Trophoblast cell (in vitro differentiated cells and primary cell): ENCODE measurements around the gene RNF113B.

ENCODE experiments used
- DNase-seq, 2 donors: peaks; one replicate each; pipeline ENCODE4 v3.0.0-alpha.2; 2016
- H2AFZ ChIP-seq: 2 replicates; pipeline ENCODE4 v1.6.1; 2013; ENCODE audit warnings: low read length, moderate library complexity, mild to moderate bottlenecking; ENCODE audit not compliant: insufficient read depth, poor library complexity
- H2AK5ac ChIP-seq: 2 replicates; pipeline ENCODE4 v1.6.1; 2013; ENCODE audit warnings: mild to moderate bottlenecking, low read length
- H2BK120ac ChIP-seq: 2 replicates; pipeline ENCODE4 v1.6.1; 2013; ENCODE audit warnings: low read length, mild to moderate bottlenecking, moderate library complexity; ENCODE audit not compliant: insufficient read depth, poor library complexity
- H2BK12ac ChIP-seq: 2 replicates; pipeline ENCODE4 v1.6.1; 2013; ENCODE audit warnings: mild to moderate bottlenecking, low read length, moderate library complexity
- H2BK5ac ChIP-seq: 2 replicates; pipeline ENCODE4 v1.6.1; 2013; ENCODE audit warnings: low read length, low read depth, moderate library complexity, mild to moderate bottlenecking; ENCODE audit not compliant: poor library complexity
- H3K14ac ChIP-seq: 2 replicates; pipeline ENCODE4 v1.6.1; 2013; ENCODE audit warnings: mild to moderate bottlenecking, low read length
- H3K18ac ChIP-seq: 2 replicates; pipeline ENCODE4 v1.6.1; 2013; ENCODE audit warnings: mild to moderate bottlenecking, low read length
- H3K23ac ChIP-seq: 2 replicates; pipeline ENCODE4 v1.6.1; 2013; ENCODE audit warnings: low read length
- H3K27ac ChIP-seq: 2 replicates; pipeline ENCODE4 v1.5.1; 2013; ENCODE audit warnings: low read depth, mild to moderate bottlenecking, inconsistent platforms, low read length, moderate library complexity
- H3K27me3 ChIP-seq: 2 replicates; pipeline ENCODE4 v1.6.1; 2013; ENCODE audit warnings: inconsistent platforms, mild to moderate bottlenecking, low read length, moderate library complexity; ENCODE audit not compliant: insufficient read depth
- H3K36me3 ChIP-seq, 2 experiments: 1 replicate in 1 of 2; 2 replicates in 1 of 2; pipeline ENCODE4 v1.6.1; 2013; ENCODE audit warnings: low read length in 2 of 2, mild to moderate bottlenecking in 2 of 2, moderate library complexity in 1 of 2; ENCODE audit not compliant: insufficient read depth in 2 of 2, control insufficient read depth in 1 of 2
- H3K4ac ChIP-seq: 2 replicates; pipeline ENCODE4 v1.6.1; 2013; ENCODE audit warnings: low read depth, mild to moderate bottlenecking, low read length, moderate library complexity
- H3K4me1 ChIP-seq, 2 experiments: 1 replicate in 1 of 2; 2 replicates in 1 of 2; pipeline ENCODE4 v1.6.1; 2013; ENCODE audit warnings: low read length in 2 of 2, mild to moderate bottlenecking in 2 of 2, moderate library complexity in 1 of 2; ENCODE audit not compliant: insufficient read depth in 2 of 2, control insufficient read depth in 1 of 2
- H3K4me2 ChIP-seq: 2 replicates; pipeline ENCODE4 v1.6.1; 2013; ENCODE audit warnings: inconsistent platforms, mild to moderate bottlenecking, low read length, moderate library complexity
- H3K4me3 ChIP-seq: 2 replicates; pipeline ENCODE4 v1.5.1; 2013; ENCODE audit warnings: mild to moderate bottlenecking, low read depth, low read length, inconsistent platforms
- H3K79me1 ChIP-seq: one replicate; pipeline ENCODE4 v1.6.1; 2013; ENCODE audit warnings: low read length
- H3K79me2 ChIP-seq: 2 replicates; pipeline ENCODE4 v1.6.1; 2013; ENCODE audit warnings: low read length, mild to moderate bottlenecking; ENCODE audit not compliant: control insufficient read depth, insufficient read depth, poor library complexity
- H3K9ac ChIP-seq: 2 replicates; pipeline ENCODE4 v1.6.1; 2013; ENCODE audit warnings: mild to moderate bottlenecking, low read length
- H3K9me3 ChIP-seq: 2 replicates; pipeline ENCODE4 v1.6.1; 2013; ENCODE audit warnings: low read depth, mild to moderate bottlenecking, control low read depth, inconsistent platforms, low read length; ENCODE audit not compliant: insufficient read depth
- H4K12ac ChIP-seq: 2 replicates; pipeline ENCODE4 v1.6.1; 2013; ENCODE audit warnings: low read depth, mild to moderate bottlenecking, low read length, moderate library complexity
- H4K8ac ChIP-seq: 2 replicates; pipeline ENCODE4 v1.6.1; 2013; ENCODE audit warnings: low read depth, mild to moderate bottlenecking, low read length, moderate library complexity
- H4K91ac ChIP-seq: one replicate; pipeline ENCODE4 v1.6.1; 2013; ENCODE audit warnings: low read depth, mild to moderate bottlenecking, low read length, moderate library complexity
- WGBS: extraction: QIAGEN DNeasy Blood & Tissue Kit; methylation state at CpG from one replicate; pipeline ENCODE4 v1.1.7; 2013; ENCODE audit warnings: missing lambda C conversion rate; ENCODE audit not compliant: insufficient read length, insufficient coverage; ENCODE audit errors: extremely low coverage; 5-methylcytosine and 5-hydroxymethylcytosine counted together

The RNF113B gene

GRCh38 chr13:98175823-98176222 is 1.2 kb downstream of the RNF113B start:
- Histone ChIP-seq H3K79me2 (peaks cover 4% of the 10 kb centered on the region), H2BK120ac (no peak overlapping the region), H4K12ac (no peak overlapping the region), H2AFZ (no peak overlapping the region), H3K4me1 (peaks cover 32 to 39% of the 10 kb centered on the region in 2 experiments), H3K36me3 (peaks cover 7% of the 10 kb centered on the region in 2 experiments), H3K4me3 (no peak overlapping the region), H3K23ac (no peak overlapping the region), H2BK5ac (no peak overlapping the region), H2AK5ac (no peak overlapping the region), H3K14ac (no peak overlapping the region), H3K18ac (no peak overlapping the region), H4K91ac (no peak overlapping the region), H3K27me3 (no peaks in the 10 kb centered on the region), H4K8ac (no peak overlapping the region), H3K79me1 (peaks cover 14% of the 10 kb centered on the region), H3K4me2 (no peak overlapping the region), H3K4ac (no peak overlapping the region), H3K9ac (no peak overlapping the region), H2BK12ac (no peak overlapping the region), H3K27ac (no peak overlapping the region), H3K9me3 (peaks cover 4% of the 10 kb centered on the region)
- WGBS = no CpG with 5 or more reads among the region's 3 CpGs
- DNase-seq = no peak

- Histone ChIP-seq H2AK5ac (no peak overlapping the region), H3K4me2 (no peak overlapping the region), H3K4me1 (peaks cover 29 to 37% of the 10 kb centered on the region in 2 experiments), H3K23ac (no peak overlapping the region), H2AFZ (no peak overlapping the region), H3K79me1 (peaks cover 14% of the 10 kb centered on the region), H3K36me3 (peaks cover 7% of the 10 kb centered on the region in 2 experiments), H3K9ac (no peak overlapping the region), H3K18ac (peak overlapping the region; percentile 78), H3K27ac (no peak overlapping the region), H3K4me3 (no peak overlapping the region), H4K8ac (no peak overlapping the region), H4K91ac (no peak overlapping the region), H3K4ac (peak overlapping the region; percentile 26), H2BK120ac (peak overlapping the region; percentile 21), H3K14ac (peak overlapping the region; percentile 38), H4K12ac (no peak overlapping the region), H3K9me3 (peaks cover 4% of the 10 kb centered on the region), H2BK5ac (no peak overlapping the region), H3K27me3 (no peaks in the 10 kb centered on the region), H2BK12ac (no peak overlapping the region), H3K79me2 (peaks cover 4% of the 10 kb centered on the region)
- WGBS = no CpG with 5 or more reads among the region's 3 CpGs
- peak in 1 of 2 donors; percentile 20 for DNase-seq
Measured at GRCh38 chr13:98175043-98175442, 2.0 kb downstream of the RNF113B start.

- H2AK5ac ChIP-seq = no peak overlapping the region
- H3K27ac ChIP-seq = peak overlapping the region; percentile 49
- H3K4ac ChIP-seq = no peak overlapping the region
- H3K4me3 ChIP-seq = no peak overlapping the region
- no peaks in the 10 kb centered on the region for H3K27me3 ChIP-seq
- peaks cover 15% of the 10 kb centered on the region for H3K79me1 ChIP-seq
- peaks cover 4% of the 10 kb centered on the region for H3K79me2 ChIP-seq
- no CpG with 5 or more reads among the region's 7 CpGs for WGBS
- H3K23ac ChIP-seq = no peak overlapping the region
- H3K9me3 ChIP-seq = peaks cover 4% of the 10 kb centered on the region
- no peak overlapping the region for H4K12ac ChIP-seq
- H3K14ac ChIP-seq = no peak overlapping the region
- DNase-seq = no peak
- H3K4me2 ChIP-seq = no peak overlapping the region
- H3K4me1 ChIP-seq = peaks cover 27 to 36% of the 10 kb centered on the region in 2 experiments
- H3K36me3 ChIP-seq = peaks cover 7% of the 10 kb centered on the region in 2 experiments
- H2AFZ ChIP-seq = no peak overlapping the region
- H4K8ac ChIP-seq = no peak overlapping the region
- H3K9ac ChIP-seq = no peak overlapping the region
- H2BK12ac ChIP-seq = no peak overlapping the region
- no peak overlapping the region for H2BK120ac ChIP-seq
- H4K91ac ChIP-seq = no peak overlapping the region
- no peak overlapping the region for H2BK5ac ChIP-seq
- H3K18ac ChIP-seq = no peak overlapping the region
Measured at GRCh38 chr13:98174307-98174706, 2.8 kb downstream of the RNF113B start.

GRCh38 chr13:98173431-98174152 is 3.5 kb downstream of the RNF113B start:
- Histone ChIP-seq H4K8ac (no peak overlapping the region), H2BK120ac (no peak overlapping the region), H4K91ac (no peak overlapping the region), H3K27ac (peak overlapping the region; percentile 80), H3K4me2 (peak overlapping the region; percentile 60), H3K9me3 (peaks cover 4% of the 10 kb centered on the region), H3K9ac (no peak overlapping the region), H3K79me1 (peaks cover 16% of the 10 kb centered on the region), H3K4ac (no peak overlapping the region), H2BK5ac (no peak overlapping the region), H3K27me3 (no peaks in the 10 kb centered on the region), H3K23ac (no peak overlapping the region), H3K4me1 (peaks cover 27 to 36% of the 10 kb centered on the region in 2 experiments), H3K14ac (no peak overlapping the region), H3K79me2 (peaks cover 4% of the 10 kb centered on the region), H2AK5ac (no peak overlapping the region), H3K18ac (no peak overlapping the region), H3K36me3 (peaks cover 7% of the 10 kb centered on the region in 2 experiments), H4K12ac (no peak overlapping the region), H3K4me3 (no peak overlapping the region), H2AFZ (no peak overlapping the region), H2BK12ac (peak overlapping the region; percentile 19)
- peak; percentile 83 to 95 for DNase-seq
- no CpG with 5 or more reads among the region's 9 CpGs for WGBS
